Caco-2 (cell line): Measurements from ENCODE around the gene IGF2. TPM values are rescaled to one million over a fixed set of nuclear protein-coding genes. Genes with fewer than 3 reads are reported as not detected.

Experiments
- BruUV-seq: library from RNA; stranded (reverse); fragments of 400-500 nt; replicated peaks from 2 replicates; lab custom pipeline; 2021; lab: Mats Ljungman, UMichigan
- CTCF ChIA-PET: fragments of 300-600 bp; sonication (Branson Sonifier 250); formaldehyde crosslinking; loops from one replicate; lab custom pipeline; 2022; ENCODE audit warnings: antibody characterized with exemption; lab: Charles Lee
- POLR2A ChIA-PET: fragments of 300-600 bp; sonication (Branson Sonifier 250); formaldehyde crosslinking; loops from one replicate; lab custom pipeline; 2022; ENCODE audit warnings: antibody characterized with exemption; lab: Charles Lee
- DNase-seq, 2 experiments: peaks; one replicate each; pipeline versions ENCODE4 v3.0.0 to v3.0.0-alpha.2; 2020 to 2022
- H3K27me3 ChIP-seq: replicated peaks from 2 replicates; pipeline ENCODE4 v1.6.0; 2011; ENCODE audit warnings: low read length; ENCODE audit not compliant: control insufficient read depth, insufficient read depth
- H3K36me3 ChIP-seq: 2 replicates; pipeline ENCODE4 v1.5.1; 2011; ENCODE audit warnings: low read length; ENCODE audit not compliant: control insufficient read depth, insufficient read depth
- H3K4me1 ChIP-seq: fragments of 250-450 bp; sonication (Bioruptor Pico); 2 replicates; pipeline ENCODE4 v1.5.1; 2020; ENCODE audit warnings: mild to moderate bottlenecking
- H3K4me3 ChIP-seq: 2 replicates; pipeline ENCODE4 v1.5.1; 2011; ENCODE audit warnings: low read depth, mild to moderate bottlenecking, control low read depth, low read length
- H3K9me3 ChIP-seq: fragments of 250-450 bp; sonication (Bioruptor Pico); 2 replicates; pipeline ENCODE4 v1.5.1; 2020; ENCODE audit warnings: mild to moderate bottlenecking, moderate library complexity
- H3K27ac Mint-ChIP-seq: one replicate; pipeline ENCODE4 v1.8.0; 2022; ENCODE audit warnings: mixed read lengths; ENCODE audit not compliant: unreplicated experiment
- H3K27me3 Mint-ChIP-seq: one replicate; pipeline ENCODE4 v1.8.0; 2022; ENCODE audit warnings: mixed read lengths; ENCODE audit not compliant: insufficient read depth, unreplicated experiment
- H3K36me3 Mint-ChIP-seq: one replicate; pipeline ENCODE4 v1.8.0; 2022; ENCODE audit warnings: mild to moderate bottlenecking, mixed read lengths; ENCODE audit not compliant: insufficient read depth, unreplicated experiment
- H3K4me1 Mint-ChIP-seq: one replicate; pipeline ENCODE4 v1.8.0; 2022; ENCODE audit warnings: low read depth, mixed read lengths; ENCODE audit not compliant: unreplicated experiment
- H3K4me3 Mint-ChIP-seq: one replicate; pipeline ENCODE4 v1.8.0; 2022; ENCODE audit warnings: mild to moderate bottlenecking, moderate library complexity, mixed read lengths; ENCODE audit not compliant: unreplicated experiment
- H3K9me3 Mint-ChIP-seq: one replicate; pipeline ENCODE4 v1.8.0; 2022; ENCODE audit warnings: mixed read lengths; ENCODE audit not compliant: unreplicated experiment
- intact Hi-C: fragments of 100-400 bp; cut with micrococcal nuclease; formaldehyde crosslinking; loops from one replicate; pipeline ENCODE4 v1.10.0; 2022; ENCODE audit not compliant: unreplicated experiment
- total RNA-seq: library from RNA; stranded (reverse); gene quantifications from 2 replicates; pipeline ENCODE4 v1.2.3, GENCODE V29; 2022
- TF ChIP-seq, protein P1 (sequence below), 2 experiments: fragments of 200-600 bp in 1 of 2; IDR thresholded peaks; 1 replicate in 1 of 2; 2 replicates in 1 of 2; pipeline versions ENCODE4 v1.5.1 to v1.8.0; 2011 to 2022; ENCODE audit warnings: antibody characterized with exemption in 1 of 2, control low read depth in 1 of 2, inconsistent platforms in 1 of 2, low read depth in 1 of 2, low read length in 1 of 2, mild to moderate bottlenecking in 1 of 2, moderate library complexity in 1 of 2; ENCODE audit not compliant: insufficient read depth in 1 of 2, severe bottlenecking in 1 of 2, unreplicated experiment in 1 of 2

IGF2 gene
- total RNA-seq, 1 experiment from 2014 or later: 1,397 TPM

DNA sequence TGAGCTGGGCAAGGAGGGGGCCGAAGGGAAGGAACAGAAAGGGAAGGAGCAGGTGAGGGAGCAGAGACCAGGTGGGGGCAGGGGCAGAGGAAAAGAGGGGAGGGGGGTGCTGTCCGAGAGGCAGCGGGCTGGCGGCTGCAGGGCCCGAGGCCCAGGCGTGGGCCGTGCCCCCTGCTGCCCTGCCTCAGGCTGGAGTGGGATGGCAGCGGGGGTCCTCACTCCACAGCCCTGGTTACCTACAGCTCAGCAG is 2.3 kb downstream of the IGF2 start:
- peak overlapping the region; percentile 30 for H3K27ac Mint-ChIP-seq
- H3K27me3 ChIP-seq: no peaks in the 10 kb centered on the region; the same call in 1 of the 2 replicates
- peaks cover 19% of the 10 kb centered on the region for H3K4me1 ChIP-seq
- H3K4me3 Mint-ChIP-seq: peak overlapping the region; percentile 84
- no peaks in the 10 kb centered on the region for H3K9me3 ChIP-seq
- H3K36me3 ChIP-seq: peaks cover 4% of the 10 kb centered on the region
- peak overlapping the region; percentile 78 for H3K4me3 ChIP-seq
- H3K36me3 Mint-ChIP-seq: peaks cover 65% of the 10 kb centered on the region
- H3K4me1 Mint-ChIP-seq: peaks cover 17% of the 10 kb centered on the region
- no peaks in the 10 kb centered on the region for H3K9me3 Mint-ChIP-seq
- ChIA-PET CTCF (interaction anchor here (0.6 to 1.9 kb wide), 11 partner anchors 14 to 541 kb away, joined by 3 to 28 read pairs (median 4); no protein-coding TSS in a partner anchor), POLR2A (interaction anchor here (0.6 to 1.3 kb wide), 6 partner anchors 14 to 240 kb away, joined by 3 to 8 read pairs (median 5); partner anchors contain the start of gene CD81)
- no TSS peak for BruUV-seq
- TF ChIP-seq, protein P1, sequence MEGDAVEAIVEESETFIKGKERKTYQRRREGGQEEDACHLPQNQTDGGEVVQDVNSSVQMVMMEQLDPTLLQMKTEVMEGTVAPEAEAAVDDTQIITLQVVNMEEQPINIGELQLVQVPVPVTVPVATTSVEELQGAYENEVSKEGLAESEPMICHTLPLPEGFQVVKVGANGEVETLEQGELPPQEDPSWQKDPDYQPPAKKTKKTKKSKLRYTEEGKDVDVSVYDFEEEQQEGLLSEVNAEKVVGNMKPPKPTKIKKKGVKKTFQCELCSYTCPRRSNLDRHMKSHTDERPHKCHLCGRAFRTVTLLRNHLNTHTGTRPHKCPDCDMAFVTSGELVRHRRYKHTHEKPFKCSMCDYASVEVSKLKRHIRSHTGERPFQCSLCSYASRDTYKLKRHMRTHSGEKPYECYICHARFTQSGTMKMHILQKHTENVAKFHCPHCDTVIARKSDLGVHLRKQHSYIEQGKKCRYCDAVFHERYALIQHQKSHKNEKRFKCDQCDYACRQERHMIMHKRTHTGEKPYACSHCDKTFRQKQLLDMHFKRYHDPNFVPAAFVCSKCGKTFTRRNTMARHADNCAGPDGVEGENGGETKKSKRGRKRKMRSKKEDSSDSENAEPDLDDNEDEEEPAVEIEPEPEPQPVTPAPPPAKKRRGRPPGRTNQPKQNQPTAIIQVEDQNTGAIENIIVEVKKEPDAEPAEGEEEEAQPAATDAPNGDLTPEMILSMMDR (IDR thresholded peaks at IDR 0.05; ENCODE audit: insufficient read depth in 1 of 2, low read depth in 1 of 2, low read length in 1 of 2, severe bottlenecking in 1 of 2, unreplicated experiment in 1 of 2): no peak
- intact Hi-C loops: no loop called here
- DNase-seq: no peak
- peaks cover 11% of the 10 kb centered on the region for H3K27me3 Mint-ChIP-seq

DNA sequence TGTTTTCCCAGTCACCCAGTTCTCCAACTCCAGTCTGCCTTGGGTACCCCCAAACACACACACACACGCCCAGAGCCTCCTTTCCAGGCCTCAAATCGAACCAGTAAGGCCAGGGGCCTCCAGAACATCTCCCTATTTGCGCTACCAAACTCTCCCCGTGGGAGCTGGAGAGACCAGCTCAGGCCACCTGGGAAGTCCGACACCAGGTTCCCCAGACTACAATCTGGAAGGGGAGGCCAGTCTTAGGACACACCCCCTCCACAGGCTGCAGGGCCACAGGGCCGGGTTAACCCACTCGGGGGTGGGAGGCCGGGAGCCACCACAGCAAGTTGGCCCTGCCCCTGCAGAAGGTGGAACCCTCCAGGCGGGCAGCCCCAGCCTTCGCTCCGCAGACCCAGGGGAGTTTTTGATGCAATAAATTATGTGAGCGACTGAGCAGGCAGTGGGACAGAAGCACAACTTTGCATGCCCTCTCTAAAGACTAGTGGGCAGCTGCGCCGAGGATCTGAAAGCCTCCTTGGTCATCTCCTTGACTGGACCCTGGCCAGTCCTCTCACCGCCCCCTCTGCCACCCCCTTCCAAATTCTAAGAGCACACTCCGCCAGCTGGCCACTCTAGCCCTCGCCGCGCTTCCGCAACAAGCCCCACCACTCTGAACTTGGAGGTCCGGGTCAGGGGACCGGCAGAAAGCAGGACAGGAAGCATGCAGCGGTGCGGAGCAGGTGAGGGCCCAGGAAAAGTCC is 2.8 kb downstream of the IGF2 start:
- Mint-ChIP-seq H3K4me3 (peak overlapping the region; percentile 84), H3K4me1 (peaks cover 22% of the 10 kb centered on the region), H3K27me3 (peaks cover 8% of the 10 kb centered on the region), H3K27ac (peak overlapping the region; percentile 30), H3K9me3 (no peaks in the 10 kb centered on the region), H3K36me3 (peaks cover 70% of the 10 kb centered on the region)
- no peaks in the 10 kb centered on the region; the same call in 1 of the 2 replicates for H3K27me3 ChIP-seq
- H3K4me1 ChIP-seq: peaks cover 19% of the 10 kb centered on the region
- ChIA-PET POLR2A (interaction anchor here (0.6 to 1.3 kb wide), 6 partner anchors 13 to 240 kb away, joined by 3 to 8 read pairs (median 5); partner anchors contain the start of gene CD81), CTCF (interaction anchor here (0.6 to 1.9 kb wide), 10 partner anchors 15 to 541 kb away, joined by 3 to 28 read pairs (median 4); no protein-coding TSS in a partner anchor)
- DNase-seq: peak; percentile 9 to 56
- no TSS peak for BruUV-seq
- TF ChIP-seq, protein P1 (IDR thresholded peaks at IDR 0.05; ENCODE audit: insufficient read depth in 1 of 2, low read depth in 1 of 2, low read length in 1 of 2, severe bottlenecking in 1 of 2, unreplicated experiment in 1 of 2): no peak
- H3K36me3 ChIP-seq: peaks cover 8% of the 10 kb centered on the region
- intact Hi-C loops: no loop called here
- H3K9me3 ChIP-seq: no peaks in the 10 kb centered on the region
- peak overlapping the region; percentile 78 for H3K4me3 ChIP-seq

DNA sequence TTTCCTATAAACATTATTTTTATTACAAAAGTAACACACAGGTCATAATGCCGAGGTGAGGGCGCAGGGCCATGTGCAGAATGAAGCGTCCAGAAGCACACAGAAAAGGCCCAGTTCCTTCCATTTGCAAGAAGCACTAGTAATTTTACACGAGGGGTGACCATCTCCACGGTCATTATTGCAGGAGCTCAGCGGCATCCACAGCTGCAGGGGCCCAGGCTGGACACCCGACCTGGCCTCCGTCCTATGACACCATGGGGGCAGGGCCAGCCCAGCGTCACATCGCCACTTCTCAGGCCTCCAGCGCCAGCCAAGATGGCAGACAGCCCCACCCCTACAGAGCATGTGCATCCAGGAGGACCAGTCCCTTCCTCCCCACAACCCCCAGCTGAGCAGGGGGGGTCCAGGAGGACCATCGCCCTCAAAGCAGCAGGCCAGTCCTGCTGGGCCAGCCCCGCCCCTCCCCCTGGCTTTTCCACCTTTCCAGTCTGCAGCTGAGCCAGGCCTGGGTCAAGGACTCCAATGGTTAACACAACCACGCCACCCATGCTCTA is 3.5 kb downstream of the IGF2 start:
- ChIA-PET POLR2A (no interaction called here), CTCF (interaction anchor here (1.0 to 1.9 kb wide), 2 partner anchors 15 kb away, joined by 7 to 28 read pairs; no protein-coding TSS in a partner anchor)
- DNase-seq: peak; percentile 7 to 56
- no peaks in the 10 kb centered on the region for H3K27me3 ChIP-seq
- peaks cover 9% of the 10 kb centered on the region for H3K36me3 ChIP-seq
- peak overlapping the region; percentile 78 for H3K4me3 ChIP-seq
- BruUV-seq: no TSS peak
- Mint-ChIP-seq H3K9me3 (no peaks in the 10 kb centered on the region), H3K4me3 (peak overlapping the region; percentile 84), H3K27ac (peak overlapping the region; percentile 20), H3K27me3 (peaks cover 4% of the 10 kb centered on the region), H3K4me1 (peaks cover 26% of the 10 kb centered on the region), H3K36me3 (peaks cover 76% of the 10 kb centered on the region)
- H3K9me3 ChIP-seq: no peaks in the 10 kb centered on the region
- intact Hi-C loops: no loop called here
- H3K4me1 ChIP-seq: peaks cover 19% of the 10 kb centered on the region
- TF ChIP-seq, protein P1 (IDR thresholded peaks at IDR 0.05; ENCODE audit: insufficient read depth in 1 of 2, low read depth in 1 of 2, low read length in 1 of 2, severe bottlenecking in 1 of 2, unreplicated experiment in 1 of 2): no peak
